GM12892 (cell line): ENCODE results near the gene ADPRS.

Experiments
- DNase-seq: peaks from one replicate; pipeline ENCODE4 v3.0.0; 2011; ENCODE audit not compliant: insufficient read length
- FAIRE-seq: peaks from 2 replicates; lab custom pipeline; 2011; peaks lifted over from hg19 to GRCh38; lab: Jason Lieb, UNC
- POLR2A ChIP-seq: IDR thresholded peaks from 2 replicates; pipeline ENCODE4 v1.6.1; 2011; ENCODE audit warnings: low read depth, low read length, control low read depth
- POLR2AphosphoS5 ChIP-seq: IDR thresholded peaks from 2 replicates; pipeline ENCODE4 v1.6.1; 2011; ENCODE audit warnings: low read depth, low read length, control low read depth
- TAF1 ChIP-seq: IDR thresholded peaks from 2 replicates; pipeline ENCODE4 v1.6.1; 2011; ENCODE audit warnings: low read depth, mild to moderate bottlenecking, control low read depth, low read length, borderline replicate concordance

The ADPRS gene

DNA sequence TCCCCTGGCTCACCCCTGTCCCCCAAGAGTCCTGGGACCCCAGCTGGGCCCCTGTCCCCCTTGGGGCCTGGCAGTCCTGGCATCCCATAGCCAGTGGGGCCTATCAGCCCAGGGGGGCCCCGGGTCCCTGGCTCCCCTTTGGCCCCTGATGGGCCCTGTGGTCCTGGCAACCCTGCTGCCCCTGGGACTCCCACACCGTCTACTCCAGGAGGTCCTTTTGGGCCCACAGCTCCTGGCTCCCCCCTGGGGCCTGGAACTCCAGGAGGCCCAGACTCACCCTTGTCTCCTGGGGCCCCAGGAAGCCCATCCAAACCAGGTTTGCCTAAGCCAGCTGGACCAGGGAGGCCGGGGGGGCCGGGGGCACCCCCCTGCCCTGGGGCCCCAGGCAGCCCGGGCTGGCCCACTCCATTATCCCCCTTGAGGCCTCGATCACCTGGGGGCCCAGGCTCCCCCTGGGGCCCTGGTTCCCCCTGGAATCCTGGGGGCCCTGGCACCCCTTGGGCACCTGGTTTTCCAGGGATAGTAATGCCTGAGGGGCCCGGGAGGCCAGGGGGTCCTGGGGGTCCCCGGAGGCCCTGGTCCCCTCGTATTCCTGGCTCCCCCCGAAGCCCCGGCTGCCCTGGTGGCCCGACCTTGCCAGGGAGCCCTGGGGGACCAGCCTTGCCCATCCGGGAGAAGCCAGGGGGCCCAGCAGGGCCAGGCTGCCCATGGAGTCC is 10.1 kb downstream of the ADPRS start:
- no peak for DNase-seq
- no peak for FAIRE-seq
- TF ChIP-seq POLR2AphosphoS5 (no peak), TAF1 (no peak), POLR2A (no peak)

- peak; percentile 82 for DNase-seq
- TF ChIP-seq POLR2AphosphoS5 = no peak
- no peak for TF ChIP-seq POLR2A
- TF ChIP-seq TAF1 = no peak
- peak; percentile 85 for FAIRE-seq
Measured at GRCh38 chr1:36099681-36100341, 11.1 kb downstream of the ADPRS start.

- DNase-seq (no peak), FAIRE-seq (no peak)
- TF ChIP-seq POLR2A = no peak
- no peak for TF ChIP-seq POLR2AphosphoS5
- TF ChIP-seq TAF1 = no peak
Measured at GRCh38 chr1:36100376-36100775, 11.7 kb downstream of the ADPRS start.

DNA sequence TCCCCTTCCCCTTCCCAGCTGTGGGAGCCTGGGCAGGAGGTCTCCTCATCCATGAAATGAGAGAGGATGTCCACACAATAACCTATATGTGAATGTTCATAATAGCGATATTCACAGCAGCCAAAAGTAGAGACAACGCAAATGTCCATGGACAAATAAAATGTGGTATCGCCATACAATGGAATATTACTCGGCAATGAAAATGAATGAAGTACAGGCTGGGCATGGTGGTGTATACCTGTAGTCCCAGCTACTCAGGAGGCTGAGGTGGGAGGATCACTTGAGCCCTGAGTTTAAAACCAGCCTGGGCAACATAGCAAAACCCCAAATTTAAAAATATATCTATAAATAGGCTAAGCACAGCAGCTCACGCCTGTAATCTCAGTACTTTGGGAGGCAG is 12.9 kb downstream of the ADPRS start:
- no peak for DNase-seq
- TF ChIP-seq POLR2A = no peak
- TF ChIP-seq TAF1 = no peak
- no peak for TF ChIP-seq POLR2AphosphoS5
- FAIRE-seq = no peak

DNA sequence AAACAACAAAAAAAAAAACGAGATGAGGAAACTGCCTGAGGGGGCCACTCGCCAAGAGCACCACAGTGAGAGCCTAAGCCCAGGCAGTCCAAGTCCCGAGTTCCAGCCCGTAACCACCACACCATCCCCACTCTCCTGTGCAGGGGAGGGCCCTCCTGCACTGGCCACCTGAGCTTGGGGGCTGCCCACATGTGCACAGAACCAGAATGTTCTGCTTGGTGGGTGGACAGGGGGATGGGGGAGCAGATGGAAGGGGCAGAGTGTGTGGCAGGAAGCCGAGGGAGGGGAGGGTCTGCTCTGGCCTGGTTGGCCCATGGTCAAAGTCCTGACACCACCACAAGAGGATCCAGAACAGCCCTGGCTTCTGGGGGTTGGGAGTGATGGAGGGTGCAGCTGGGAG is 17.6 kb downstream of the ADPRS start:
- FAIRE-seq = no peak

GRCh38 chr1:36107394-36107793 is 18.7 kb downstream of the ADPRS start:
- DNase-seq (no peak), FAIRE-seq (no peak)
- TF ChIP-seq POLR2A = no peak
- TF ChIP-seq TAF1 = no peak
- no peak for TF ChIP-seq POLR2AphosphoS5

More for the DNA sequence above, 17.6 kb downstream of the ADPRS start:
- no peak for DNase-seq
- TF ChIP-seq TAF1 (no peak), POLR2A (no peak), POLR2AphosphoS5 (no peak)

- DNase-seq = no peak
- no peak for FAIRE-seq
- TF ChIP-seq TAF1 = no peak
- TF ChIP-seq POLR2A = no peak
- no peak for TF ChIP-seq POLR2AphosphoS5
Measured at GRCh38 chr1:36108314-36108713, 19.6 kb downstream of the ADPRS start.

GRCh38 chr1:36109041-36109679 is 20.5 kb downstream of the ADPRS start:
- DNase-seq (no peak), FAIRE-seq (no peak)
- TF ChIP-seq POLR2AphosphoS5 = no peak
- TF ChIP-seq POLR2A = no peak
- no peak for TF ChIP-seq TAF1

DNA sequence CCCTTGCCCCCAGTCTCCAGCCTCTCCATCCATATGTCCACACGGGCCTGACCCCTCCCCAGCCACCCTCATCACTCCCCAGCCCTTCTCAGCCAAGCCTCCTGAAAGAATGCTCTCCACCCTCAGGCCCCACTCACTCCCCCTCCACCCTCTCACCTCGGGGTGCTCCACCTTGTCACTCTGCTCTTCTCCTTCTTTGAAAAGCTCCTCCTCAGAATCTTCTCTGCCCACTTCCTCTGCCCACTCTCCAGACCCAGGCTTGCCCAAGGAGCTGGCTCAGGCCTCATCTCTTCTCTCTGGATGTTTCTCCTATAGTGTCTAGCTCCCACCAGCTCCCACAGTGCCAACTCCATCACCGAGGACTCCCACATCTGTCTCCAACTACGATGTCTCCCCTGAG is 22.5 kb downstream of the ADPRS start:
- DNase-seq (no peak), FAIRE-seq (no peak)
- TF ChIP-seq POLR2AphosphoS5 (no peak), TAF1 (no peak), POLR2A (no peak)

DNA sequence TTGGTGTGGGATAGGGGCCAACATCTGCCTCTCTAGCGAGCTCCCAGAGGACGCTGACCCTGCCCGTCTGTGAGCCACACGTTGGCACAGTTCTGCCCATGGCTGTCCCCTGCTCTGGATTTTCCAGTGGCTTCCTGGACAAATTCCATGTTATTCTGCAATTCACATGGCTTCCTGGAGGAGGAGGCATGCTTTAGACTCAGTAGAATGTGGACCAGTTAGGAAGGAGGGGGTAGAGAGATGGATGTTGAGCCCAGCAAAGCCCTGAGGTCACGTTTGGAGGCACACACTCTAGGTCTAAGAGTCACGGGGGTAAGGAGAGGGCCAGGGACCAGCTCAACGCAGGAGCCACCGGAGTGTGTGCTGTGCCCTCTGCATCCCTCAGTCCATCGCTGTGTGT is 24.1 kb downstream of the ADPRS start:
- FAIRE-seq (no peak), DNase-seq (no peak)
- TF ChIP-seq POLR2AphosphoS5 = no peak
- TF ChIP-seq TAF1 = no peak
- no peak for TF ChIP-seq POLR2A

- FAIRE-seq = no peak
- TF ChIP-seq TAF1 (no peak), POLR2A (no peak), POLR2AphosphoS5 (no peak)
- DNase-seq = no peak
Measured at GRCh38 chr1:36114371-36114770, 25.7 kb downstream of the ADPRS start.
